Peyer's patch (tissue), 4 donors: ENCODE data around the gene DNMT3A.

Experiments
- POLR2A ChIP-seq, 2 donors: fragments of 450-650 bp; IDR thresholded peaks; one replicate each; pipeline ENCODE4 v1.5.1; 2017; ENCODE audit warnings: antibody characterized with exemption in 2 of 2, mild to moderate bottlenecking in 2 of 2, moderate library complexity in 2 of 2
- TF ChIP-seq, protein P1 (sequence below), 6 experiments: fragments of 450-650 bp in 4 of 6; fragments of 200-600 bp in 2 of 6; sonication (generic) in 1 of 6; IDR thresholded peaks; one replicate each; pipeline ENCODE4 v1.5.1; 2017 to 2019; ENCODE audit warnings: antibody characterized with exemption in 6 of 6, mild to moderate bottlenecking in 3 of 6, moderate library complexity in 1 of 6

DNA sequence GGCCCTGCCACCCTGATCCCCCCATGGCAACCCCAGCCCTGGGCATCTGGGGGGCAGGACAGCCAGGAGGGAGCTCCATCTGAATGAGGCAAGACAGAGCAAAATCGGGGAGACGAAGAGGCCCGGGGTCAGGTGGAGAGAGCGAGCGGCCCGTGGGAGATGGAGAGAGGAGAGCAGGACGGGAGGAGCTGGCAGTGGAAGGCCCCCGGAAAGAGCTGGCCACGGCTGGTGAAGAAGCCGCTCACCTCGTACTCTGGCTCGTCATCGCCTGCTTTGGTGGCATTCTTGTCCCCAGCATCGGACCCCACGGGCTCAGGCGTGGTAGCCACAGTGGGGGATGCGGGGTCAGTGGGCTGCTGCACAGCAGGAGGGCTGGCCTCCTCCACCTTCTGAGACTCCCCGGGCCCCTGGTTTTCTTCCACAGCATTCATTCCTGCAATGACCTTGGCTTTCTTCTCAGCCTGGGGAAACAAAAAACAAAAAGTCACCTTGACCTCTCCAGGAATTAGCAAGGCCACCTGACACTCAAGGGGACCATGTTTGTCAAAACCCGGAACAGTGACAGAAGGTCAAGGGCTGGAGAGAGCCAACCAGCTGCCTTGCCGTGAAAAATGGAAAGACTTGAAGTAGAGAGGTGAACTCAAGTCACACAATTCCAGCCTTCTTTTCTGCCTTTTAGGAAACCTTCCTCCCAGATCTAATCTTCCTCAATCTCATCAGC, 93.8 kb downstream of the DNMT3A start:
- no peak for TF ChIP-seq POLR2A (IDR thresholded peaks at IDR 0.05)
- TF ChIP-seq, protein P1, sequence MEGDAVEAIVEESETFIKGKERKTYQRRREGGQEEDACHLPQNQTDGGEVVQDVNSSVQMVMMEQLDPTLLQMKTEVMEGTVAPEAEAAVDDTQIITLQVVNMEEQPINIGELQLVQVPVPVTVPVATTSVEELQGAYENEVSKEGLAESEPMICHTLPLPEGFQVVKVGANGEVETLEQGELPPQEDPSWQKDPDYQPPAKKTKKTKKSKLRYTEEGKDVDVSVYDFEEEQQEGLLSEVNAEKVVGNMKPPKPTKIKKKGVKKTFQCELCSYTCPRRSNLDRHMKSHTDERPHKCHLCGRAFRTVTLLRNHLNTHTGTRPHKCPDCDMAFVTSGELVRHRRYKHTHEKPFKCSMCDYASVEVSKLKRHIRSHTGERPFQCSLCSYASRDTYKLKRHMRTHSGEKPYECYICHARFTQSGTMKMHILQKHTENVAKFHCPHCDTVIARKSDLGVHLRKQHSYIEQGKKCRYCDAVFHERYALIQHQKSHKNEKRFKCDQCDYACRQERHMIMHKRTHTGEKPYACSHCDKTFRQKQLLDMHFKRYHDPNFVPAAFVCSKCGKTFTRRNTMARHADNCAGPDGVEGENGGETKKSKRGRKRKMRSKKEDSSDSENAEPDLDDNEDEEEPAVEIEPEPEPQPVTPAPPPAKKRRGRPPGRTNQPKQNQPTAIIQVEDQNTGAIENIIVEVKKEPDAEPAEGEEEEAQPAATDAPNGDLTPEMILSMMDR (IDR thresholded peaks at IDR 0.05), result no peak
